Fibroblast of skin of abdomen (primary cell): ENCODE results near the gene LRIF1. TPM values are rescaled to one million over a fixed set of nuclear protein-coding genes. Genes with fewer than 3 reads are reported as not detected.
"Not testable (repeated sequence)": the region's sequence is repeated elsewhere in the genome, so short reads cannot be mapped to it uniquely, and the experiment has no call there.

Source experiments
- DNase-seq: peaks from one replicate; pipeline ENCODE4 v3.0.0-alpha.2; 2013
- polyA plus RNA-seq, 2 experiments: library from polyadenylated mRNA; unstranded; fragments of 120-200 nt; gene quantifications; one replicate each; pipeline ENCODE4 v1.2.1, GENCODE V29; 2013; ENCODE audit not compliant: insufficient read length in 2 of 2

Gene LRIF1, protein sequence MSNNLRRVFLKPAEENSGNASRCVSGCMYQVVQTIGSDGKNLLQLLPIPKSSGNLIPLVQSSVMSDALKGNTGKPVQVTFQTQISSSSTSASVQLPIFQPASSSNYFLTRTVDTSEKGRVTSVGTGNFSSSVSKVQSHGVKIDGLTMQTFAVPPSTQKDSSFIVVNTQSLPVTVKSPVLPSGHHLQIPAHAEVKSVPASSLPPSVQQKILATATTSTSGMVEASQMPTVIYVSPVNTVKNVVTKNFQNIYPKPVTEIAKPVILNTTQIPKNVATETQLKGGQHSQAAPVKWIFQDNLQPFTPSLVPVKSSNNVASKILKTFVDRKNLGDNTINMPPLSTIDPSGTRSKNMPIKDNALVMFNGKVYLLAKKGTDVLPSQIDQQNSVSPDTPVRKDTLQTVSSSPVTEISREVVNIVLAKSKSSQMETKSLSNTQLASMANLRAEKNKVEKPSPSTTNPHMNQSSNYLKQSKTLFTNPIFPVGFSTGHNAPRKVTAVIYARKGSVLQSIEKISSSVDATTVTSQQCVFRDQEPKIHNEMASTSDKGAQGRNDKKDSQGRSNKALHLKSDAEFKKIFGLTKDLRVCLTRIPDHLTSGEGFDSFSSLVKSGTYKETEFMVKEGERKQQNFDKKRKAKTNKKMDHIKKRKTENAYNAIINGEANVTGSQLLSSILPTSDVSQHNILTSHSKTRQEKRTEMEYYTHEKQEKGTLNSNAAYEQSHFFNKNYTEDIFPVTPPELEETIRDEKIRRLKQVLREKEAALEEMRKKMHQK
- polyA plus RNA-seq (2013, experiment 1 of 2; ENCODE audit: insufficient read length): 13.9 TPM
- 13.6 TPM for polyA plus RNA-seq (2013, experiment 2 of 2; ENCODE audit: insufficient read length)

DNA sequence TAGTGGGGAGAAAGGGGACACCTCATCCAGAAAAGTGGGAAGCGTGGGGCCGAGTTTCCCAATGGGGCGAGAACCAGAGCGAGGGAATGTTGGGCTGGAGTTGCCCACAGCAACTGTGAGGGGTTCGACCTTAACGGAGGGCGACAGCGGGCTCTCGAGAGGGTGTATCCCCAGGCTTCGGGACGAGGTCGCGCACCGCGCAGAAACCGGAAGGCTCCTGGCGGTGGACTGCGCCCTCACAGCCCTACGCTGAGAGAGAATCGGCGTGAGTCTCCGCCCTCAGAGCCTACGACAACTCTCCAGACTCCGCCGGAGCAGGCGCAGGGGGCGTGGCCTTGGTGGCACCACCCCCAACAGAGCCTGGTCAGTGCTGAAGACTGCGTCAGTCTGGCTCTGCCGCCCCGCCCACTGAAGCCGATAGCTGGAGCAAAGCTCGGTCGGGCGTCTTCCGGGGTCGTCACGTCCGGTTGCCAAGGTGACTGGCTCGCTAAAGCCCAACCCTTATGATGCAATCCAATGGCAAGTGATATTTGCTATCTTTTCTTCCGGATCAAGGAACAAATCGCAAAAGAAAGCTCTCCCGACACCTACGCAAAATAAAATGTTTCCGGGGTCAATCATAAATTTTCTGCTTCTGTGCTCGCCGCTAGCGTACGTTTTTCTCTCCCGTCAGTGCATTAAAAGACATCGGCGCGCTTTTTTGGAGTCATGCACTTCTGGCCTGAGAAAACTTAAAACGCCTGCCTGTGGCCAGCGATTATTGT, at the start of gene LRIF1:
Gene LRIF1, minus strand, starts transcription at position 232 of the 764 bp plus-strand sequence. CDS start 234 bp downstream, outside the sequence.
- DNase-seq: peak; percentile 100

DNA sequence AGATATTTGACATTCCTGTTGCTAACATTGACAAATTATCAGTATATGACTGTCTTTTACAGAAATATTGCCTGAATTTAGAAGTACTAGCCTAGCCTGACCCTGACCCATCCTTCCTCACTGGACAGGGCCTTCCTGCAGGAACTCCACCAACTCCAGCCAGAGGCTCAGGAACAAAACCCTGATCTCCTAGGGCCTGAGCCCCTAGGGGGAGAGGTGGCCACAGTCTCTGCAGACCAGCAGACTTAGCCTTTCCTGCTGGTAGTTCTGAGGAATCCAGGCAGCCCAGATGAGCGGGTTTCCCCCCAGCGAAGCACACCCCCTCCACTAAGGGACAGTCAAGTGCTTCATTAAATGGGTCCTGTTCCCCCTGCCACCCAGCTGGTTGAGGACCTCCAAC, 44.3 kb upstream of the LRIF1 start:
- DNase-seq: no peak

DNA sequence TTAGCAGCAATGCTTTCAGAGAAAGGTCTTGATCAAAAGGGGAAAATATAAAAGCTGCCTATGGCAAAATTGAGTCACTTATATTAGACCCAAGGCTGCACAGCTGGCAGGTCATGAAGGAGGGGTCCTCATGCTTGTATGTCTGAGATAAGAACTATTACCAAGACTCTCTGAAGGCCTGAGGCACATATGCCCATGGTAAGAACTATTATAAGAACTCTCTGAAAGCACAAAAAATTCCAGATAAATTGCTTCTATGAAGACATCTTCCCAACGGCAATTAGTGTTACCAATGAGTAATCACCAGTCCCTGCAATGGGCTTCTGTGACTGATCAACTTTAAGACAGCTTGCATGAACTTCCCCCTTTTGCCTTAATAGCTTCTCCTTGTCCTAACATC, 42.8 kb upstream of the LRIF1 start:
- DNase-seq: no peak

DNA sequence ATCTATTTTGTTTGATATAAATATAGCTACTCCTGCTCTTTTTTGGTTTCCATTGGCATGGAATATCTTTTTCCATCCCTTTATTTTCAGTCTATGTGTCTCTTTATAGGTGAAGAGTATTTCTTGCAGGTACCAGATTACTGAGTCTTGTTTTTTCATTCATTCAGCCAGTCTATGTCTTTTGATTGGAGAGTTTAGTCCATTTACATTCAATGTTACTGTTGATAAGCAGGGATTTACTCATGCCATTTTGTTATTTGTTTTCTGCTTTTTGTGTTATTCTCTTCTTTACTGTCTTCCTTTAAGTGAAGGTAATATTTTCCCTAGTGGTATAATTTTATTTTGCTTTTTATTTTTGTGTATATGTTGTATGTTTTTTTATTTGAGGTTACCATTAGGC, 35.9 kb upstream of the LRIF1 start:
- DNase-seq: not testable (repeated sequence)

DNA sequence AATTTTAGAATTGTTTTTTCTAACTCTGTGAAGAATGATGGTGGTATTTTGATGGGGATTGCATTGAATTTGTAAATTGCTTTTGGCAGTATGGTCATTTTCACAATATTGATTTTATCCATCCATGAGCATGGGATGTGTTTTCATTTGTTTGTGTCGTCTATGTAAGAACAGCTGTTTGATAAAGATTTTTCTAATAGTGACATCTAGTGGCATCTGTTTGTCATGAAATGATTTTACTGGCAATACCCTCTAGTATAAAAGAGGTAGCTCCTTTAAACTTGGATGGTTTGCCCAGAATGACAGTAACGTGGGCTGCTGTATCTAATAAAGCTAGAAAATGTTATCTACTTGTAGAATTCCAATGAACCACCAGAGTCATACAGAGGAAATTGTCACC, 28.6 kb upstream of the LRIF1 start:
- DNase-seq: not testable (repeated sequence)

DNA sequence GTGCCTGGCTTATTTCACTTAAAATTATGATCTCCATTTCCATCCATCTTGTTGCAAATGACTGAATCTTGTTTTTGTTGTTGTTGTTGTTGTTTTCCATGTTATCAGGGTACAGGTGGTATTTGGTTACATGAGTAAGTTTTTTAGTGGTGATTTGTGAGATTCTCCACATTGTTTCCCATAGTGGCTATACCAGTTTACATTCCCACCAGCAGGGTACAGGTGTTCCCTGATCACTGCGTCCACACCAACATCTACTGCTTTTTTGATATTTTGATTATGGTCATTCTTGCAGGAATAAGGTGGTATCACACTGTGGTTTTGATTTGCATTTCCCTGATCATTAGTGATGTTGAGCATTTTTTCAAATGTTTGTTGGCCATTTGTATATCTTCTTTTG, 27.6 kb upstream of the LRIF1 start:
- not testable (repeated sequence) for DNase-seq

DNA sequence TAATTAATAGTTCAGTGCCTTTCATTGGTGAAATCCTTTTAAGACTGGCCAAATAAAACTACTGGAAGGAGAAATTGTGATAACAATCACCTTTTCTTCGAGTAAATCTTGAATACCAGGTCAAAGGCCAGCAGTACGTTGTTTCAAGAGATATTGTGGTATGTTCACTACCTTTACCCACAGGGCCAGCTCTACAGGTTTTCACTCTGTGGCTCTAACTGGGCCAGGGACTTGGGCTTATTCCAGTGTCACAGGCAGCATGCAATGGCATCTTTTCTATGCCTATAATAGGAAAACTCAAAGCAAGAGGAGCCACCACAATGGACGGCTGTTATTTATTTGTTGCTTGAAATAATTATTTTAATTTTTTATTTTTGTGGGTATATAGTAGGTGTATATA, 26.8 kb upstream of the LRIF1 start:
- no peak for DNase-seq

DNA sequence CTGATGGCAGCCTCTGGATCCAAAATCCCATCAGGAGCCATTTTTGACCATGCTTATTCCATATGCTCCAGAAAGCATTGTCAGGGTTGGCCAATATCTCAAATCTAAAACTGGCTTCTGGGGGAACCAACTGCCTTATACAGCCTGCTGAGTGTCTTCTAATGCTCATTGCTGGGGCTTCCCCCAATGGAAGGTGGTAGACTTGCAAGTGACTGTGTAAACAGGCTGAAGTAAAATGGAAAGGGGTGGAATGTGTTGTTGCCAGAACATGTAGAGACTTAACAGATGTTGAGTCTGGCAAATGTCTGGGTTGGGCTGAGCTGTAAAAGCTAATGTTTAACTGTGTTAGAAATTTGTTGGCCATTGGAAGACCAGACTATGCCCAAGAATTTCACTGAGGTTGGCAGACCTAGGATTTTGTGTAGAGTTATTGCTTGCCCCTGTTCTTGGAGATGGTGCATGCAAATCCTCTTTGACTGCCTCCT, 22.7 kb upstream of the LRIF1 start:
- DNase-seq: no peak

DNA sequence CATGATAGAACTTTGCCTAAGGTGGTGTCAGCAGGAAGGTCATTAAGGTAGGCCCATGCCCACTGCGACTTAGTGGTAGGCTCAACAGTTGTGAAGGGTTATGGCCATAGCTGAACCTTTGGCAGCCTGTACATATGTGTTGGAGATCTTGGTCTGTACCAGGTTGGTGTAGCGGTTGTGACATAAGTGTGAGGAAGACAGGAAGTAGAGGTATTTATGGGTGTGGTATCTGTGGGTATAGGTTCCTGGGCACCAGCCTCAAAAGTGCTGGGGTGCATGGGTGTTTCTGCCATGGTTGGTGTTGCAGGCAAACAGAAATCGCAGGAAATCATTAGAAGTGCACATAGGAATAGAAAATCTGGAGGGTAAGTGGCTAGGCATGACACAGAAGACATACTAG, 18.6 kb upstream of the LRIF1 start:
- DNase-seq: no peak

DNA sequence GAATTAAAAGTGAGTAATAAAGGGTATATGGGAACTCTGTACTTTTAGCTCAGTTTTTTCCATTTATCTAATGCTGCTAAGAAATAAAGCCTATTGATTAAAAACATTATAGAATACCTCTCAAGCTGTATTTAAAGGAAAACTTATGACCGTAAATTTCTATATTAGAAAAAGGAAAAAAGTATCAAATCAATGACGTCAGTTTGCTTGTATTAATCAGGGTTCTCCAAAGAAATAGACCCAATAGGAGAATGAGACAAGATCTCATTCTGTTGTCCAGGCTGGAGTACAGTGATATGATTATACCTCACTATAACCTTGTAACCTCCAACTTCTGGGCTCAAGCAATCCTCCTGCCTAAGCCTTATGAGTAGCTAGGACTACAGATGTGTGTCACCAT, 15.4 kb upstream of the LRIF1 start:
- no peak for DNase-seq

DNA sequence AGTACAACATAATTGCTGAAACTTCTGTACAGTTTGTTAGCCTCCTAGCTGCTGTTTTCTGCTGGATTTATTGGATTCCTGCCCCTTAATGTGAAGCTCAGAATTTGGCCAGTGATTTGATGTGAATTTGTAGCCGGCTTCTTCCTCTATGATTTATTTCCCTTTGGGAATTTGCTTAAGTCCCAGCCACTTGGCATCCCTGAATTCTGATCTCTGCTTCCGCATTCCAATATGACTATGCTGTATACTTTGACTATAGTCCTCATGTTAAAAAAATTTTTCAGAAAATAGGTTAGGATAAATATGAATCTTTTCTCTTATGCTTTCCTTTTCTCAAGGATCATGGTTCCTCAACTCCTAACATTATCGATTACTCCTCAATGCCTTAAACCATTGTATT, 12.4 kb upstream of the LRIF1 start:
- DNase-seq: no peak

DNA sequence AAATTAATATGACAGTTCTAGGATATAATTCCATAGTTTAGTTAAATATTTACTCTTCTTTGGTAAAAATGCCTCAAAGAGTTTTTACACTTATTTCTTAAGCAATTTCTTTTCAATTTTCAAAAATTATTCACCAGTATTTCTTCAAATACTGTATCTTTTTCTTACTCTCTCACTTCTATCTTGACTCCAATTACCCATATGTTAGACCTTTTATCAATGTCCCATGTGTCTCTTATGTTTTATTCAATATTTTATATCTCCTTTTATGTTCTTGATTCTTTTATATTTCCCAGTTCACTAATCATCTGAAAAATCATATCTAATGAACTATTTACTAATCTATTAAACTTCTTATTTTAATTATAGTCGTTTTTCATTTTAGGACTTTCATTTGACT, 11.5 kb upstream of the LRIF1 start:
- DNase-seq: no peak

DNA sequence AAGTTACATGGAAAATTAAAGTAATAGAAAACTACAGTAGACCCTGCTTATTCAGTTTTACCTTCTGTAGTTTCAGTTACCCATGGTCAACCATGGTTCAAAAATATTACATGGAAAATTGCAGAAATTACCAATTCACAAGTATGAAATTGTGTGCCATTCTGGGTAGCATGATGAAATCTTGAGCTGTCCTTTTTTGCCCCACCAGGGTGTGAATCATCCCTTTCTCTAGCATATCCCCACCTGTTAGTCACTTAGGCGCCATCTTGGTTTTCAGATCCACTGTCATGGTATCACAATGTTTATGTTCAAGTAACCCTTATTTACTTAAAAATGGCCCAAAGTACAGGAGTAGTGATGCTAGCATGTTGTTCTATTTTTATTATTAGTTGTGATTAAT, 3.5 kb upstream of the LRIF1 start:
- DNase-seq: no peak

DNA sequence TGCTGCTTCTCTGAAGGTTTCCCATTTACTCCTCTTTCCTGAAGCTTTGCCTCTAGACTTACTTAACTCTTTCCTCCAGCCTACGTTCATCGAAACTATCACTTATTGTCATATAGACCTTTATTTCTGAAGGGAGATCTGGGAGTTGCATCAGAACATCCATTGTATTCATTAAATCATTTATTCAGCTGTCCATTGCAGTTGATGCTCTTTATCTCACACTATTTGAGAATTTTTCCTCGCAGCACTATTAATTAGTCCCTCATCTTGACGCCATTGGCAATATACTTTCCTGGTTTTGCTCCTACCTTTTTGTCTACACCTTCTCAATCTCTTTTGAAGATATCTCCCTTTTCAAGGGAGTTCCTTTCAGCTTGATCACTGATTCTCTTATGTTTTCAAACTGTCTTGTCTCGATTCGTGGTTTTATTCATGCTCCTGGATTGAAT, 757 bp upstream of the LRIF1 start:
- DNase-seq: no peak

DNA sequence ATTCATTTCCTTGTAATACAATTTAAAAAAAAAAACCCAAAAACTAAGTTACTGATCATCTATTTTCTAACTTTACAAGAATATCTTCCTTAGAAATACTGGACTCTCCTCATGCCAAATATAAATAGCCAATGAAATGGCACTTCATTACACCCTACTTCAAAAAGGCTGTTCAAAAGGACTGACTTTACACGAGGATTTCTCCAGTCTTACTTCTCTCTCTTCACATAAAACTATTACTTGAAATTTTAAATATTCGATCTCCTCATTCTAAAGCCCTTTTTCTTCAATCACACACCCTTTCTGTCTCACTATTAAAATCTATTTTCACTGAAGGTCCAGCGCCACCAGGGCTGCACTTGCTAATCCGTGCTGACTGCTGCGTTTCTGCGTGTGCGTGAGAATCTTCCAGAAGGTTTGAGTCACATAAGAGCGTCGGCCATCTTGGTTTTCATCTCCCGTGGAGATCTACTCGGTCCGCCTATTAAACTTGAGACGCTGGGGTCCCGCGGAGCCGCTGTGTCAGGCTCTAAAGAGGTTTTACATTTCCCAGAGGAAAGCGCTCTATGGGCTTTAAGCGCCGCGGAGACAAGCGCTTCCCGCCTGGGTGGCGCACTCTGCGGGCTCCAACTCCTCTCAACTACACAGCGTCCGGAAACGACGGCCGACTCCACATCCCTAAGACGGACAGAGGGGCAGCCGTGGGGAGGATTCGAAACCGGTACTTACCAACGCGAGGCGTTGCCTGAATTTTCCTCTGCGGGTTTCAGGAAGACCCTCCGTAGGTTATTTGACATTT, 631 bp downstream of the LRIF1 start:
- peak; percentile 82 for DNase-seq

DNA sequence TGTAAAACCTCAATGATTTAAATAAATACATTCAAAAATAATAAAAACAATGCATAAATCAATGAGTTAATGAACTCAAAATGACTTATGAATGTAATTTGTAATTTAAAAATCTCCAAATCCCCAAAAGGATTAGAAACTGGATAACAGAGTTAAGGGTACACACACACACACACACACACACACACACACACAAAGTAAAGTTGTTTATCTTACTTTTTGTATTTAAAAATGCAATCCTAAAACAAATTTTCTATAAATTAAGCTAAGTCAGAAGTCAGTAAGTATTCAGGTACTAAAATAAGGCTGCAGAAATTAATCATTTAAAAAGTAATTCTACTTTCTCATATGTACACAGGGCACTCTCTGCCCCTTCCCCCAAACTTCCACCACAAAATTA, 1.8 kb downstream of the LRIF1 start:
- DNase-seq: no peak

DNA sequence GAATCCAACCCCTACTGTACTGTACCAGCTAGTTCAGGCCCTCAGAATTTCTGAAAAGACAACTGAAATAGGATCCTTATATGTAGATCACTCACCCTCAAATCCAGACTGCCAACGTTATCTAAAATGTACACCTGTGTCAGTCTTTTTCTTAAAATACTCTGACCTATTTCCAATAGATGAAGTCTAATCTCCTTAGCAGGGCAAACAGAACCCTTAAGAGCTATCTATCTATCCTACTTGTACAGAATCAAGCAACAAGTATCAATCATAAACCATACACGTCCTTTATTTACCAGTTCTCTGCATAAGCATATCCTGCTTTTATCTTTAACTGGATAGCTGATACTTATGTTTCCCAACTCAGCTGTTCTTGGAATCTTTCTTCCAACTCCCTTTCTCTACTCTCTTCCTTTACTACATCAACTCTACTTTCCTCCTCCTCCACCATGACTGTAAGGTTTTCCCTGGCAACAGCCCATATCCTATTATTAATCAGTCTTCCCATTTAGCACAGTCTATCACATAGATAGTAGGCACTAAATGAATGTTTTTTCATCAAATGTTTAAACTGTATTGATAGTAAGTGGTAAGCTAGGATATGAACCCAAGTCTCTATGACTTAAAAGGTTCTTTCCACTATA, 2.8 kb downstream of the LRIF1 start:
- DNase-seq: no peak

DNA sequence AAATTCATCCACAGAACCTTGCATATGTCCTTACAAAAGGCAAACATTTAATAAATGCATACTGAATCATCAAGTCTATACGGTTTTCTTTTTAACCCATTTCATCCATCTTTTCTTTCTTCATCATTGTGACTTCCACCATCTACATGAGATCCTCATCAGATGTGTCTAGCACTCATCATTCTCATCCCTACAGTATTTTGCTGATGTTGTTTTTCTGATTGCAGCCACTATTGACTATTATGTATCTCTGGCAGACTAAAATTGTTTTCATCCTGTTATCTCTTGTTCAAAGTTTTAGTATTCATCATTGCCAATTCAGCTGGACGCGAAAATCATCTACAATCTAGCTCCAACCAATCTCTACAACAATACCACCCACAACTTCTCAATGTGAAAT, 5.9 kb downstream of the LRIF1 start:
- no peak for DNase-seq

DNA sequence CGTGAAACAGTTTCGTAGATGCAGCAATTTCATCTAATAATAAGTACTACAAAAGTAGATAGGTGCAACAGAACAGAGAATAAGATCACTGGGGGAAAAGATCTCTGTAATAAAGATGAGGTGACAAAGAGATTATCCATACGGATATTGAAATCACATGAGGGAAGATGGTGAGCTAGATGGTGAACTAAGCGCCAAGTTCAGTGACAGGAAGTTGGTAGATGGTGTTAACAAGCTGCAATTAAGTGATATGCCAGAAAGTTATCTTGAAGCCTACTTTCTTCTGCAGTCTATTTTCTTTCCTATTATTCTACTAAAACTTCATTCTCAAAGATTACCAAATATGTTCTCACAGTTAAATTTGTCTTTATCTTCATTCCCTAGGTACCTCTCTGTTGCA, 7.1 kb downstream of the LRIF1 start:
- DNase-seq: no peak

DNA sequence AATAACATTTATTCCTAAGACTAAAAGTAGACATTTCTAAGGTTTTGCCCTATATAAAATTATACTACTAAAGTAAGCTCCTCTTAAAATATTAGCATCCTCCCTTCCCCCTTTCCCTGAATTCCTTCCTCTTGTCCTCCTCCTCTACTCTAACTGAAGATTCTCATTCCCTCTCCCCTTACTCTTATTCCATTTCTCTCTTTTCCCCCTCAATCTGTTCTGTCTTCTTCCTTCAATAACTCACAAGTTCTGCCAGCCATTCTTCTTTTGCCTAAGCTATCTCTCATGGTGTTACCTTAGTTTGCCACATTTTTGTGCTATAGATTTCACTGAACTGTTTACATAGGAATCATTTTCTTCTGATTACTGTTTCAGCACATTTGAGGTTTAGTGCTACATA, 10.7 kb downstream of the LRIF1 start:
- no peak for DNase-seq

DNA sequence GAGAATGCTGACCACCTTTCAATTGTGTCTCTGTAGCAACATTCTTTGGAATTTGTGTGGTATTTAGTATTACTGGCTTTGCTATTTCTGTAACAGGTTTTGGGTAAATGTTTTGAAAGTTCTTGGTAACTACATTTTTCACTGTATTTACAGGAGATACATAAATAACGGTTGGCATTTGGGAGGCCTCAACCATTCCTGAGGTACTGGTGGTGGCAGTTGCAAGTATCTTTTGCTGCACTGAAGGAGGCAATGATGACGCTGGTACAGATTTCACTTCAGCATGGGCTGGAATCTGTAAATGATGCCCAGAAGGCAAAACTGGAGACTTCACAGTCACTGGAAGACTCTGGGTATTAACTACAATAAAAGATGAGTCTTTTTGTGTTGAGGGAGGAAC, 11.7 kb downstream of the LRIF1 start:
- DNase-seq: no peak
